ENCODE results near the gene LRRC32.

GRCh38 chr11:76609736-76610370 lies 60.7 kb downstream of the LRRC32 start:
- TF ChIP-seq EZH2 (IDR thresholded peaks at IDR 0.05; ENCODE audit: insufficient read depth, poor library complexity, severe bottlenecking) (no peak), EZH2phosphoT487 (IDR thresholded peaks at IDR 0.05; ENCODE audit: insufficient read depth, low read depth) (no peak)

Data from GM23248 (cell line).